GM10248 (cell line): Measurements from ENCODE around the gene WASHC4.
"Not testable (repeated sequence)": the region's sequence is repeated elsewhere in the genome, so short reads cannot be mapped to it uniquely, and the experiment has no call there.

Experiments used
- CTCF ChIA-PET: fragments of 300-600 bp; sonication (Branson Sonifier 250); formaldehyde crosslinking; extraction: SDS; loops from one replicate; lab custom pipeline; 2021; ENCODE audit warnings: antibody characterized with exemption; lab: Yijun Ruan, JAX
- POLR2A ChIA-PET: fragments of 350-650 bp; sonication (Branson Sonifier 250); formaldehyde crosslinking; extraction: SDS; loops from one replicate; lab custom pipeline; 2020; ENCODE audit warnings: antibody characterized with exemption; lab: Yijun Ruan, JAX
- DNase-seq: peaks from one replicate; pipeline ENCODE4 v3.0.0; 2012; ENCODE audit errors: extremely low spot score
- CTCF ChIP-seq: IDR thresholded peaks from 2 replicates; pipeline ENCODE4 v1.5.1; 2012; ENCODE audit warnings: mild to moderate bottlenecking, low read depth; ENCODE audit errors: extremely low read depth, missing control alignments, control extremely low read depth

Gene WASHC4

GRCh38 chr12:105175397-105175990, 68.0 kb downstream of the WASHC4 start:
- CTCF ChIA-PET = interaction anchor here (0.9 kb wide), 1 partner anchor 9 kb away, joined by 3 read pairs; no protein-coding TSS in a partner anchor
- no peak for DNase-seq
- TF ChIP-seq CTCF = no peak
- POLR2A ChIA-PET = no interaction called here

DNA sequence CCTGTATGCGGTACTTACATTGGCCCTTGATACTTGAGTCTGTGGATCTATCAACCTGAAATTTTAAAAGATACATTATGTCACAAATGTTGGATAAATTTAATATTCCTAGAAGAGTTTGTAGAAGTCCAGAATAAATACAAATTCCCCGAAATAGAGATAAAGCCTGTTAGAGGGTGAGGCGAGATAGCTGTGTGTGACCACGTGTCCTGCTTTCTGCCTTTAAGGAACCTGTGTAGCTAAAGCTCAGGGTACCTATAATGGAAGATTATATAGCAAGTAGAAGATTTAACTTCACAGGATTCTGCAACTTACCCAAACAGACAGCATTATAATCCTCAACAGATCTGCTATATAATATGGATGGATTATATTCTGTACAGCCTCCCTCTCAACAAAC, 69.7 kb downstream of the WASHC4 start:
- ChIA-PET POLR2A (no interaction called here), CTCF (interaction anchor here (1.1 kb wide), 1 partner anchor 9 kb away, joined by 3 read pairs; no protein-coding TSS in a partner anchor)
- TF ChIP-seq CTCF = no peak

GRCh38 chr12:105179114-105179513, 71.6 kb downstream of the WASHC4 start:
- POLR2A ChIA-PET = not testable (repeated sequence)

More for the DNA sequence above, 69.7 kb downstream of the WASHC4 start:
- no peak for DNase-seq

DNA sequence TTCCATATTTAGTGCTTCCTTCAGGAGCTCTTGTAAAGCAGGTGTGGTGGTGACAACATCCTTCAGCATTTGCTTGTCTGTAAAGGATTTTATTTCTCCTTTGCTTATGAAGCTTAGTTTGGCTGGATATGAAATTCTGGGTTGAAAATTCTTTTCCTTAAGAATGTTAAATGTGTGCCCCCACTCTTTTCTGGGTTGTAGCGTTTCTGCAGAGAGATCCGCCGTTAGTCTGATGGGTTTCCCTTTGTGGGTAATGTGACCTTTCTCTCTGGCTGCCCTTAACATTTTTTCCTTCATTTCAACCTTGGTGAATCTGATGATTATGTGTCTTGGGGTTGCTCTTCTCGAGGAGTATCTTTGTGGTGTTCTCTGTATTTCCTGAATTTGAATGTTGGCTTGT, 75.9 kb downstream of the WASHC4 start:
- CTCF ChIA-PET, DNase-seq, POLR2A ChIA-PET: not testable (repeated sequence)

More at GRCh38 chr12:105179114-105179513, 71.6 kb downstream of the WASHC4 start:
- DNase-seq, CTCF ChIA-PET: not testable (repeated sequence)

- CTCF ChIA-PET, POLR2A ChIA-PET, DNase-seq: not testable (repeated sequence)
Measured at GRCh38 chr12:105183976-105184375, 76.4 kb downstream of the WASHC4 start.

DNA sequence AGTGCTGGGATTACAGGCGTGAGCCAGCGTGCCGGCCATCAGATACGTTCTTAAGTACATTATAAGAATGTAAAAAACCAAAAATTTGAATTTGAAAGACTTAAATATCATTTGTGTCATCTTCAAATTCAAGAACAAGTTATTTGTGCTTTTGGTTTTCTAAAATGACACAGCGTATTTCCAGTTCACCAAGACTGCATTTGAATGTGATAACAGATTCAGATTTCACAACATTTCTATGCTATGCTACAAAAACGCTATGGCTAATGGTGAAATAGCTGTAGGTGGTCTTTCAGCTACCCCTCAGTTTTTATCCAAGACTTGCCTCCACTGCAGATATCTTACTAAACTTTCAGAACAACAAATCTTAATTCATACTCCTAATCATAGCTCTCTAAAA, 81.8 kb downstream of the WASHC4 start:
- POLR2A ChIA-PET = no interaction called here
- CTCF ChIA-PET = interaction anchor here (1.5 kb wide), 1 partner anchor 18 kb away, joined by 4 read pairs; no protein-coding TSS in a partner anchor
- no peak for DNase-seq
- TF ChIP-seq CTCF = no peak

DNA sequence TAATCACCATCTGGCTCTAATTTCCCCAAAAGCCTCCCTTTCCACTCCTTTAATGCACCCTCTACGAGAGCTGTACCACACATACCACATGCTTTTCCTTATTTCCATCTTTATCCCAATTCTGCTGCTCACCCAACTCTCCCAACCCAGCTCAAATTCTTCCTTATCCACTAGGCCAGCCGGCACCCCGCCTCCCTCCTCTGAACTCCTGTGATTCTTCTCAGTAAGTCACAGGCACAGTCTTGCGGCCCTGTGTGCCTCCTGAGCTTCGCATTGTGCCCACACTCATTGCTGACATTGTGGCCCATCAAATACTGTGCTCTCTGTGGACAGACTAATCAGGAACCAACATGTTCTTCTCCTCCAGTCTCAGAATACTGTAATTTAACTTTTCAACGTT, 83.0 kb downstream of the WASHC4 start:
- no peak for DNase-seq
- TF ChIP-seq CTCF = no peak
- ChIA-PET CTCF (interaction anchor here (1.0 to 1.5 kb wide), 2 partner anchors 19 to 45 kb away, joined by 3 to 4 read pairs; partner anchors contain the start of gene APPL2), POLR2A (no interaction called here)

DNA sequence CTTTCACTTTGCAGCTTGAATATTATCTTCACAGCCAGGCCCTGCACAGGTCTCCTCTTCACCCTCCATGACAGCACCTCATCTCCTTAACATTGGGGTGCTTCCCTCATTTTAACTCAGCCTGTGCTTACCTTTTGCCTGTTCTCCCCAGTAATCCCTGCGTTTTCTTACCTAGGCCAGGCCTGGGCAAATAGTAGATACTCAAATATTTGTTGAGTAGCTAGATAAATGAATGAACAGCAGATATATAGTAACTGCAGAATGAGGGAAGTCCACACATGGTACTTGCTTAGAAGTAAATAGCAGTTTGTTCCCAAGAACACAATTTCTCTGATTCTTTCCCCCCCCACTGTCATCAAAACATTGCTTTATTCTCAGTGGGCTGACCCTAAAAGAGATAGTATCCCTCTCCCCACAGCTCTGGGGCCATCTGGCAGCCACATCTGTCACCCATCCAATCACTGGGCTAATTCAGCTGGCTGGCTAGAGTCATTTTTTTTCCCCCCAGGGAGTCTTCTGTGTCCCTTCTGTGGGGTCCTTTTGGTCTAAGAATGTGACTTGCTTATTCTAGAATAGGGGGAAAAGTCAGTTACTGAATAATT, 85.2 kb downstream of the WASHC4 start:
- no peak for DNase-seq
- TF ChIP-seq CTCF = no peak
- ChIA-PET CTCF (no interaction called here), POLR2A (interaction anchor here (0.6 kb wide), 1 partner anchor 19 kb away, joined by 3 read pairs; no protein-coding TSS in a partner anchor)
